Choroid plexus epithelial cell (primary cell): ENCODE results near the gene ZNF804B.

Source experiments
- DNase-seq: peaks from one replicate; pipeline ENCODE4 v3.0.0-alpha.2; 2010; ENCODE audit warnings: low read depth
- H3K4me3 ChIP-seq: 2 replicates; pipeline ENCODE4 v1.5.1; 2011; ENCODE audit warnings: low read depth, mild to moderate bottlenecking, control low read depth, low read length, moderate library complexity
- TF ChIP-seq, protein P1 (sequence below): conservative IDR thresholded peaks from 2 replicates; pipeline ENCODE4 v1.5.1; 2011; ENCODE audit warnings: low read depth, mild to moderate bottlenecking, control low read depth, inconsistent platforms, low read length, moderate library complexity

ZNF804B gene

DNA sequence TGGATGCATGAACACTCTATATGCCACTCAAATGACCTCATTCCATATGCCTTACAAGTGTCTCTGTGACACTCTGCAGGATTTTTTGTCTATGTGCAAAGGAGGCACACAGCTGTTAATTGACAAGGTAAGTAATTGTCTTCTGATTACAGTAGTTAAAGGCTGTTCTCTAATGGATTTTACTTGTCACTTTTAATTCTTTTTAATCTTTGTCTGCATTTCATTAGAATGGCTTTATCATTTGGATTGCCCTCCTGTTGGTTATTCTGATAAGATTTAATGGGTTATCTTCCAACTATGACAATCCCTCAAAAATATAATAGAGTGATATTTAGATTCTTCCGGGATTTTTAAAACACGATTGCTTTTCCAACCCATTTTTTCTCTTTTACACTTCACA is 326.1 kb downstream of the ZNF804B start:
- TF ChIP-seq, protein P1, sequence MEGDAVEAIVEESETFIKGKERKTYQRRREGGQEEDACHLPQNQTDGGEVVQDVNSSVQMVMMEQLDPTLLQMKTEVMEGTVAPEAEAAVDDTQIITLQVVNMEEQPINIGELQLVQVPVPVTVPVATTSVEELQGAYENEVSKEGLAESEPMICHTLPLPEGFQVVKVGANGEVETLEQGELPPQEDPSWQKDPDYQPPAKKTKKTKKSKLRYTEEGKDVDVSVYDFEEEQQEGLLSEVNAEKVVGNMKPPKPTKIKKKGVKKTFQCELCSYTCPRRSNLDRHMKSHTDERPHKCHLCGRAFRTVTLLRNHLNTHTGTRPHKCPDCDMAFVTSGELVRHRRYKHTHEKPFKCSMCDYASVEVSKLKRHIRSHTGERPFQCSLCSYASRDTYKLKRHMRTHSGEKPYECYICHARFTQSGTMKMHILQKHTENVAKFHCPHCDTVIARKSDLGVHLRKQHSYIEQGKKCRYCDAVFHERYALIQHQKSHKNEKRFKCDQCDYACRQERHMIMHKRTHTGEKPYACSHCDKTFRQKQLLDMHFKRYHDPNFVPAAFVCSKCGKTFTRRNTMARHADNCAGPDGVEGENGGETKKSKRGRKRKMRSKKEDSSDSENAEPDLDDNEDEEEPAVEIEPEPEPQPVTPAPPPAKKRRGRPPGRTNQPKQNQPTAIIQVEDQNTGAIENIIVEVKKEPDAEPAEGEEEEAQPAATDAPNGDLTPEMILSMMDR: no peak
- no peak overlapping the region for H3K4me3 ChIP-seq
- DNase-seq: no peak

DNA sequence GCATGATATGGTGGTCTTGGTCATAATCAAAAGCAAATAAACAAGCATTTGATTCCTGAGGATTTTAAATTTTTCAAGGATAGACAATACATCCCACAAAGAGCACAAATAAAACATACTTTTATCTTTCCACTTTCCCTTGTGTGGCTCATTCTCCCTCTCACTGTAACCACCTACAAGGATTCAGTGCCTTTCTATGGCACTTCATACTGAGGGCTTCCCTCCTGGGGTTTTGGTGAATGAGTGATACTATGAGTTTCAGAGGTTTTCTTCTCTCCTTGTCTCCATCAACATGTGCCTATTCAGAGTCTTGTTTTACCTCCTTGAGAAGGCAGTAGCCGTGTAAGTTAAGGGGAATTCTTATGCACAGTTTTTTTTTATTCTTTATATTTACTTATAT is 332.1 kb downstream of the ZNF804B start:
- TF ChIP-seq, protein P1: no peak
- no peak overlapping the region for H3K4me3 ChIP-seq
- DNase-seq: no peak

GRCh38 chr7:89094269-89094668 is 334.8 kb downstream of the ZNF804B start:
- no peak for DNase-seq
- TF ChIP-seq, protein P1: no peak

GRCh38 chr7:89103564-89103963 is 344.1 kb downstream of the ZNF804B start:
- H3K4me3 ChIP-seq: no peak overlapping the region
- no peak for DNase-seq
- TF ChIP-seq, protein P1: no peak

More at GRCh38 chr7:89094269-89094668, 334.8 kb downstream of the ZNF804B start:
- no peak overlapping the region for H3K4me3 ChIP-seq

DNA sequence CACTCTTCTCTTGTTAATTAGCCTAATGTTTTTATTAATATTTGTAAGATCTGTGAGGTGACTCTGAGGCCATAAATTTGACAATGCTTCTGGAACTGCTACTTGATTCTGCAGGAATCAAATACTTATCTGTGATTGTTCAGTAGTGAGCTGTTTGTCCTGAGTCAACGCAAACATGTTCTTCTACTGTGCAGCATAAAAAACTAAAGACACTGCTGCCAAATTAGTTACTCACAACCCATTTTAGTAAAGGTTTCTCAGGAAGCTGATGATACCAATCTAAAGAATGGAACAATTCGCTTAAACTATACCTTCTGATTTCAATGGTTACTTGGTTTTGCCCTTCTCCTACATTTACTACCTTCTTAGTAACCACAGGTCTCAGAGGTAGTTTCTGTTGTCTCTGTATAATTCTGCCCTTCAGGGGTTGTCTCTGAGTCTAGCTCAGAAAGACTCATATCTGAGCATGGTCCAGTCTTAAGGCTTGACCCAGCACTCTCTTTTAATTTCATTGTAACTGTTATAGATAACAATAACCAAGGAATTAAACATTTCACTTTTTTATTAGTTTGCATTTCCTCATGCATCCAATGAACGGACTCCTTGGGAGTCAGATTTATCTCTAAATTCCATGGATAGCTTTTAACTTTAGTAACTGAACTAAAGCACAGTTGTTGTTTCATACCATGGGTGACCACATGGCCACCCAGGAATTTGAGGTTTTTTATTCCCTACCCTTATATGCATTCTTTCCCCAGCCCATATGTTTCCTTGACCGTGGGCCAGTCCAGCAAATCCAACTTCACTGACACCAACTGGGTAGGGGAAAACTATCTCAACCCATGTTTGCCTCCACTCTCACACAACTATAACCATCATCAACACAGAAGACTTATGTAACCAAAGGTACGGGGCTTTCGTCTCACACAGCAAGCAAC is 345.5 kb downstream of the ZNF804B start:
- TF ChIP-seq, protein P1: no peak
- no peak overlapping the region for H3K4me3 ChIP-seq
- DNase-seq: peak; percentile 15

GRCh38 chr7:89123871-89124270 is 364.4 kb downstream of the ZNF804B start:
- no peak for DNase-seq
- H3K4me3 ChIP-seq: no peak overlapping the region
- TF ChIP-seq, protein P1: no peak
